Activated CD8-positive, alpha-beta memory T cell treated with anti-CD3 and anti-CD28 coated beads, Interleukin-2, amount 50 U/mL, for 4 hours (primary cell): ENCODE measurements around the gene NLRP6.
"Not testable (repeated sequence)": the region's sequence is repeated elsewhere in the genome, so short reads cannot be mapped to it uniquely, and the experiment has no call there.

Experiments used
- DNase-seq: peaks from one replicate; pipeline ENCODE4 v3.0.0-alpha.2; 2020

NLRP6 gene

GRCh38 chr11:278001-278951, at the start of gene NLRP6:
TSS of gene NLRP6 (plus strand) at chr11:278407. CDS start at chr11:278570, 163 bp downstream.
- peak; percentile 21 for DNase-seq

- DNase-seq, result no peak
Observed at GRCh38 chr11:230431-230830, 47.8 kb upstream of the NLRP6 start.

GRCh38 chr11:232783-233565, 45.2 kb upstream of the NLRP6 start:
- no peak for DNase-seq

GRCh38 chr11:235180-235579, 43.0 kb upstream of the NLRP6 start:
- DNase-seq, result no peak

GRCh38 chr11:235609-235996, 42.6 kb upstream of the NLRP6 start:
- peak; percentile 59 for DNase-seq

- peak; percentile 77 for DNase-seq
Observed at GRCh38 chr11:235997-236773, 42.0 kb upstream of the NLRP6 start, which contains the start of gene SIRT3. TSS of gene SIRT3 (minus strand) at chr11:236342. CDS start at chr11:236328, 14 bp downstream.

DNA sequence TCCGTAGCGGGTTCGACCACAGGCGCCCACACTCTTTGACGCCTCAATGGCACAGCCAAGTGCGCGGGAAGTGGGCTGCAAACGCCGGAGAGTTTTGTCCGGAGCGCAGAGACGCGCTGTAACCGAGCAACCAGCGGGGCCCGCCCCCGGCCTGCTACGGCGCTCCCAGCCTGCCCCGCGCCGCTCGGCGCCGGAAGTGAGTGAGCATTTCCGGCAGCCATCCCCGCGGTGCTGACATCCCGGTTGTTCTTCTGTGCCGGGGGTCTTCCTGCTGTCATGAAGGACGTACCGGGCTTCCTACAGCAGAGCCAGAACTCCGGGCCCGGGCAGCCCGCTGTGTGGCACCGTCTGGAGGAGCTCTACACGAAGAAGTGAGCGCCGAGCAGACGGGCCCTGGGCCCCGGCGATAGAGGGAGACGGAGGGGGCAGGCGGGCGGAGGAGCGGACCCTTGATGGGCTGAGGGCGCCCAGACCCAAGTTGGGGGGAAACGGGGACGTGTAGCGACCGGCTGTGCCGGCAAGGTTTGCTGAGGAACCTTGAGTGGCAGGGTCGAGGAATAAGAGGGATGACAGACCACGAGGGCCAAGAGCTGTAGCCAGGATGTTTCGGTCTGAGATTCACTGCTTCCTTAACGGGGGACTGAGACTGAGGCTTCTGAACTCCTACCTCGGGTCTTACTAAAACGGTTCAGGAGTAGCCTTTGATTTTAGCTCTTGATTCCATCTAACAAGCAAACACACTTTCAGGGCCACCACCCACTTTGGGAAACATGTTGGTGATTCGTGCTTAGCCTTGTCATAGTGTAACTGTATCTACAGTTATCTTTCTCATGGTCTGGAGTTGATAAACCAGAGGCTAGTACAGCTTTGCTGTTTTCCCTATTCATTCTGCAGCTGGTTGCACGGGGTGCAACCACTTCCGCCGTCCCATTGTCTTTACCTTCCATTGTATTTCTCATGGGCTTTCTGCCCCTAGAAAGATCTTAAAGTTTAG, 41.1 kb upstream of the NLRP6 start, which contains the start of gene PSMD13:
PSMD13 (plus strand) TSS at position 203 of the 994 bp plus-strand sequence; CDS start at position 277, 74 bp downstream.
- peak; percentile 87 for DNase-seq

DNA sequence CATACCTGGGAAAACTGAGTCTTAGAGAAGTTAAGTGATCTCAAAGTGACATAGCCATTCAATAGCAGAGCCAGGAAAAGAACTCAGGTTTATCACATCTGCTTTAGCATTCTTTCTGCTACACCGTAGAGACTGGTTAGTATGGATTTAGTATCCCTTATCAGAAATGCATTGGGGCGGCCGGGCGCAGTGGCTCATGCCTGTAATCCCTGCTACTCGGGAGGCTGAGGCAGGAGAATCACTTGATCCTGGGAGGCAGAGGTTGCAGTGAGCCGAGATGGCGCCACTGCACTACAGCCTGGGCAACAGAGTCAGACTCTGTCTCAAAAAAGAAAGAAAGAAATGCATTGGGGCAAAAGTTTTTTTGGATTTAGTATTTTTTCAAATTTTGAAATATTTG, 39.9 kb upstream of the NLRP6 start:
- DNase-seq, result not testable (repeated sequence)

- no peak for DNase-seq
Observed at GRCh38 chr11:240315-240714, 37.9 kb upstream of the NLRP6 start.

DNA sequence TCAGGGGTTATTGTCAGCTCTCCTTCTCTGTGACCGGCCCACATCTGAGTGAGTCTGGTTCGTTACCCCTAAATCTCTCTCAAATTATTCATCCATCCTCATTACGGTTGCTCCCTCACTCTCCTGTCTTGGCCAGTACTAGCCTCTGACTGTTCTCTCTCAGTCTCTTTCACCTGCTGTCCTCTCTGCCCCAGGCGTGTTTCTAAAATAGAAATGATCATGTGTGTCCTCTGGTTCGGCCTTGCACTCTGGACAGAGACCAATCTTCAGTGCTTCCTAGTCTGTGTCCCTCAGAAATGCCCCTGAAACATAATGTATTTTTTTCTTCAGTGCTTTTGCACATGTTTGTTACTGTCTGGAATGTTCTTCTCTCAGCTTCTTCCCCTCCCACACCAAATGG, 36.6 kb upstream of the NLRP6 start:
- DNase-seq, result no peak

DNA sequence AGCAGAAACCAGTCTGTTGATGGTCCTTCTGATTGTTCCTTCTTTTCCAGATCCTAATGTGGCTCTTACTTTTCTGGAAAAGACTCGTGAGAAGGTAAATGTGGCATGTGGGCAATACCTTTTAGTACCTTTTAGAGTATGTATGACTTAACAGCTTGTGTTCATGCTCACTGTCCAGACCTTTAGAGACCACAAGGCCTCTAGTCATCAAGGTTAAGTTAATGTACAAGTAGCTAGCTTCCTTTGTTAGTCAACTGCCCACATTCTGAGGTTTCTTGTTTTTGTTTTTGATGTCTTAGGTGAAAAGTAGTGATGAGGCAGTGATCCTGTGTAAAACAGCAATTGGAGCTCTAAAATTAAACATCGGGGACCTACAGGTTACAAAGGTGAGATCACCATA, 33.8 kb upstream of the NLRP6 start:
- DNase-seq, result no peak

- DNase-seq, result no peak
Observed at GRCh38 chr11:249062-249461, 29.1 kb upstream of the NLRP6 start.

DNA sequence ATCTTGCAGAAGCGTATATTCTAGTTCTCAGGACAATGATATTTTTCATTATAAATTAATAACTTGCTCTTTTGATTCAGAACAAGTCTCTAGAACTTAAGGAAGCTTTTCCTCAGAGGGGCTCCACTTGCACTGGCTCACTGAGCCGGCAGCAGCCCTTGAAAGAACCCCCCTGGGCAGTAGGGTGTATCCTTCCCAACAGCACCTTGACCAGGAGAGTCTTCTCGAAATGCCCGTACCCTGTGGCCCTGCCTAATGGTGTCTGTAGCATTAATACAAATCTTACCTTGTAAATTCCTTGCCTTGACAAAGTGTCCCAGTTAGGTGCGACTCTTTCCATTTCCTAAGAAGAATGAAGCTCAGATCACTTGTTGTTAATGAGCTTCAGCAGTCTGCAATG, 27.9 kb upstream of the NLRP6 start:
- no peak for DNase-seq

GRCh38 chr11:250740-251299, 27.4 kb upstream of the NLRP6 start:
- DNase-seq, result peak; percentile 84

DNA sequence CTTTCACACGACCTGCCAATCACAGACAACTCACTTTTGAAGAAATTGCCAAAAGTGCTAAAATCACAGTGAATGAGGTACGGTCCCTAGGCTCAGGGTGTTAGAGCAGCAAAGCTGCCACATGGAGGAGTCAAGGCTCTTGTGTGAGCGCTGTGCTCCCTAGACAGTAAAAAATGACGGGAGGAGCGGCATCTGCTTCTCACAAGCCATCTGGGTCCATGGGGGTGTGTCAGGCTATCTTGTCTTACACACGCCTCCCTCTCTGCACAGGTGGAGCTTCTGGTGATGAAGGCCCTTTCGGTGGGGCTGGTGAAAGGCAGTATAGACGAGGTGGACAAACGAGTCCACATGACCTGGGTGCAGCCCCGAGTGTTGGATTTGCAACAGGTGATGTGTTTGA, 26.7 kb upstream of the NLRP6 start:
- no peak for DNase-seq

- no peak for DNase-seq
Observed at GRCh38 chr11:252666-253065, 25.5 kb upstream of the NLRP6 start.

DNA sequence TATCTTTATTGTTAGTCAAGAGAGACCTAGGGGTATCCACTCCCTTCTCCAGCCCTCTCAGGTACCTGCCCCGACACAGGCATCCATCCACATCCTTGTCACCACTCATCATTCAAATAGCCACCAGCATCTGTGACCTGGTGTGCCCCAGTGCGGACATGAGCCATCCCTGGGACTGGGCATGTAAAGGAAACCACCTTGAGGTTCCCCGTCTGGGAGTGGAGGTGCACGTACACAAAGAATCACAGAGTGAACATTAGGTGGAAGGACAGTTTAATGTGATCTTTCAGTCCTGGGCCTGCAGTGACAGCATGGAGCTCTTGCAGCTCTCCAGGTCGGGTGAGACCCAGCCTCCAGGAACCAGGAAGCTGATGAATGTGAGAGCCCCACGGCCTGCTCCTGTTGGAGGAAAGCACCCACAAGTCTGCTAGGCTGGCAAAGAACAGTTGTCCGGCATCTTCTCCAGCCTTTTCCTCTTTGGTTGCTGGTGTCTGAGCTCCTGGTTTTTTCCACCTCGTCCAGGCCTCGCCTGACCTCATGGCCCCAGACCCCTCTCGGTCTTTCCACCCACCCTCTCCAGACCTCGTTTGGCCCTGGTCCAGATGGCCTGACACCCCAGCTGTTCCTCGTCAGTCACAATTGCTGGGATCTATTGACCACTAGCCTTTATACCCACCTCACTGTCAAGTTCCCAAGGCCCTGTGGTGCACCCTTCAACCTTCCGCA, 24.9 kb upstream of the NLRP6 start:
- no peak for DNase-seq

- DNase-seq, result no peak
Observed at GRCh38 chr11:253886-254270, 24.3 kb upstream of the NLRP6 start.

- no peak for DNase-seq
Observed at GRCh38 chr11:255176-255575, 23.0 kb upstream of the NLRP6 start.

DNA sequence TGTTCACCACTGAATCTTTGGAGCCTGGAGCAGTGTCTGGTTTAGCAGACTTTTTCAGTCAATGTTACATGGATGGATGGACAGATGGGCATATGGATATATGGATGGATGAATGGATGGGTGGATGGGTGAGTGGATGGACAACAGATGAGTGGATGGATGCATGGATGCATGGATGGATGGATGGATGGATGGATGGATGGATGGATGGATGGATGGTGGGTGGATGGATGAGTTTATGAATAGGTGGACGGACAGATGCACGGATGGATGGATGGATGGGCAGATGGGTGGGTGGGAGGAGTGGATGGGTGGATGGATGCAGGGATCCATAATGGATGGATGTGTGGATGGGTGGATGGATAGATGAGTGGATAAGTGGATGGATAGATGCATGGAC, 22.4 kb upstream of the NLRP6 start:
- DNase-seq, result no peak
